Activated CD4-positive, alpha-beta T cell treated with anti-CD3 and anti-CD28 coated beads, Interleukin-2, amount 10 ng/mL, durations not matched to agents 24 days and 14 days (primary cell): ENCODE results near the gene LAMP1. TPM values are rescaled to one million over a fixed set of nuclear protein-coding genes. Genes with fewer than 3 reads are reported as not detected.
"Not testable (repeated sequence)": the region's sequence is repeated elsewhere in the genome, so short reads cannot be mapped to it uniquely, and the experiment has no call there.

Experiments used
- DNase-seq: peaks from one replicate; pipeline ENCODE4 v3.0.0; 2022
- H3K27ac Mint-ChIP-seq: one replicate; pipeline ENCODE4 v1.8.0; 2022; ENCODE audit warnings: mild to moderate bottlenecking, mixed read lengths
- H3K27me3 Mint-ChIP-seq: one replicate; pipeline ENCODE4 v1.8.0; 2022; ENCODE audit warnings: mixed read lengths
- H3K36me3 Mint-ChIP-seq: one replicate; pipeline ENCODE4 v1.8.0; 2022; ENCODE audit warnings: low read depth, mild to moderate bottlenecking, mixed read lengths
- H3K4me1 Mint-ChIP-seq: one replicate; pipeline ENCODE4 v1.8.0; 2021; ENCODE audit warnings: mixed read lengths
- H3K4me3 Mint-ChIP-seq: one replicate; pipeline ENCODE4 v1.8.0; 2022; ENCODE audit warnings: mild to moderate bottlenecking, moderate library complexity, mixed read lengths
- H3K9me3 Mint-ChIP-seq: one replicate; pipeline ENCODE4 v1.8.0; 2021; ENCODE audit warnings: mixed read lengths
- intact Hi-C: fragments of 100-400 bp; cut with micrococcal nuclease; formaldehyde crosslinking; loops from one replicate; pipeline ENCODE4 v1.15.1; 2023
- total RNA-seq: library from RNA; stranded (reverse); gene quantifications from 2 replicates; pipeline ENCODE4 v1.2.3, GENCODE V29; 2022

The LAMP1 gene
- total RNA-seq, 1 donor from 2014 or later, result 57.5 TPM

GRCh38 chr13:113347736-113348225 is 50.7 kb downstream of the LAMP1 start:
- H3K27me3 Mint-ChIP-seq, H3K4me3 Mint-ChIP-seq, intact Hi-C loops, H3K9me3 Mint-ChIP-seq, DNase-seq, H3K36me3 Mint-ChIP-seq, H3K4me1 Mint-ChIP-seq, H3K27ac Mint-ChIP-seq: not testable (repeated sequence)

GRCh38 chr13:113348591-113348990 is 51.6 kb downstream of the LAMP1 start:
- Mint-ChIP-seq H3K36me3 (peaks cover 3% of the 10 kb centered on the region), H3K27ac (no peak overlapping the region), H3K4me3 (no peak overlapping the region), H3K27me3 (no peaks in the 10 kb centered on the region), H3K4me1 (no peaks in the 10 kb centered on the region), H3K9me3 (peaks cover 5% of the 10 kb centered on the region)
- intact Hi-C loops, result no loop called here
- no peak for DNase-seq

GRCh38 chr13:113349050-113349449 is 52.0 kb downstream of the LAMP1 start:
- Mint-ChIP-seq H3K27me3 (no peaks in the 10 kb centered on the region), H3K9me3 (peaks cover 5% of the 10 kb centered on the region), H3K4me1 (no peaks in the 10 kb centered on the region), H3K27ac (no peak overlapping the region), H3K4me3 (no peak overlapping the region), H3K36me3 (peaks cover 3% of the 10 kb centered on the region)
- intact Hi-C loops, result no loop called here
- DNase-seq, result no peak

- peaks cover 5% of the 10 kb centered on the region for H3K9me3 Mint-ChIP-seq
- H3K4me3 Mint-ChIP-seq, result no peak overlapping the region
- no peak for DNase-seq
- no peak overlapping the region for H3K27ac Mint-ChIP-seq
- intact Hi-C loops, result no loop called here
- no peaks in the 10 kb centered on the region for H3K27me3 Mint-ChIP-seq
- H3K4me1 Mint-ChIP-seq, result no peaks in the 10 kb centered on the region
- H3K36me3 Mint-ChIP-seq, result peaks cover 3% of the 10 kb centered on the region
Observed at GRCh38 chr13:113349491-113349890, 52.5 kb downstream of the LAMP1 start.

- peaks cover 3% of the 10 kb centered on the region for H3K36me3 Mint-ChIP-seq
- no peaks in the 10 kb centered on the region for H3K27me3 Mint-ChIP-seq
- H3K4me1 Mint-ChIP-seq, result no peaks in the 10 kb centered on the region
- H3K4me3 Mint-ChIP-seq, result no peak overlapping the region
- intact Hi-C loops, result no loop called here
- peaks cover 1% of the 10 kb centered on the region for H3K9me3 Mint-ChIP-seq
- DNase-seq, result no peak
- H3K27ac Mint-ChIP-seq, result peak overlapping the region; percentile 45
Observed at GRCh38 chr13:113350065-113350937, 53.3 kb downstream of the LAMP1 start.

GRCh38 chr13:113350938-113351335 is 53.9 kb downstream of the LAMP1 start:
- H3K36me3 Mint-ChIP-seq, result no peaks in the 10 kb centered on the region
- no peaks in the 10 kb centered on the region for H3K27me3 Mint-ChIP-seq
- no peaks in the 10 kb centered on the region for H3K4me1 Mint-ChIP-seq
- intact Hi-C loops, result no loop called here
- no peak for DNase-seq
- no peak overlapping the region for H3K27ac Mint-ChIP-seq
- H3K4me3 Mint-ChIP-seq, result no peak overlapping the region
- H3K9me3 Mint-ChIP-seq, result no peaks in the 10 kb centered on the region

- DNase-seq, result no peak
- Mint-ChIP-seq H3K27me3 (no peaks in the 10 kb centered on the region), H3K4me3 (no peak overlapping the region), H3K27ac (no peak overlapping the region), H3K36me3 (no peaks in the 10 kb centered on the region), H3K4me1 (no peaks in the 10 kb centered on the region), H3K9me3 (no peaks in the 10 kb centered on the region)
- intact Hi-C loops, result no loop called here
Observed at GRCh38 chr13:113351514-113352026, 54.5 kb downstream of the LAMP1 start.

- Mint-ChIP-seq H3K36me3 (no peaks in the 10 kb centered on the region), H3K4me1 (no peaks in the 10 kb centered on the region), H3K27ac (no peak overlapping the region), H3K4me3 (no peak overlapping the region), H3K9me3 (no peaks in the 10 kb centered on the region), H3K27me3 (peaks cover 1% of the 10 kb centered on the region)
- no peak for DNase-seq
- intact Hi-C loops, result no loop called here
Observed at GRCh38 chr13:113353254-113353653, 56.2 kb downstream of the LAMP1 start.

- intact Hi-C loops, result no loop called here
- H3K27ac Mint-ChIP-seq, result no peak overlapping the region
- no peak for DNase-seq
- H3K27me3 Mint-ChIP-seq, result peaks cover 12% of the 10 kb centered on the region
- H3K36me3 Mint-ChIP-seq, result no peaks in the 10 kb centered on the region
- H3K4me1 Mint-ChIP-seq, result no peaks in the 10 kb centered on the region
- no peaks in the 10 kb centered on the region for H3K9me3 Mint-ChIP-seq
- H3K4me3 Mint-ChIP-seq, result no peak overlapping the region
Observed at GRCh38 chr13:113354831-113355610, 58.0 kb downstream of the LAMP1 start.

GRCh38 chr13:113355621-113356020 is 58.6 kb downstream of the LAMP1 start:
- H3K9me3 Mint-ChIP-seq, result no peaks in the 10 kb centered on the region
- intact Hi-C loops, result no loop called here
- H3K4me3 Mint-ChIP-seq, result no peak overlapping the region
- no peak overlapping the region for H3K27ac Mint-ChIP-seq
- H3K36me3 Mint-ChIP-seq, result no peaks in the 10 kb centered on the region
- no peak for DNase-seq
- H3K4me1 Mint-ChIP-seq, result no peaks in the 10 kb centered on the region
- H3K27me3 Mint-ChIP-seq, result peaks cover 15% of the 10 kb centered on the region

- Mint-ChIP-seq H3K27ac (no peak overlapping the region), H3K9me3 (no peaks in the 10 kb centered on the region), H3K4me3 (no peak overlapping the region), H3K4me1 (peaks cover 2% of the 10 kb centered on the region), H3K27me3 (peaks cover 21% of the 10 kb centered on the region), H3K36me3 (no peaks in the 10 kb centered on the region)
- DNase-seq, result no peak
- intact Hi-C loops, result no loop called here
Observed at GRCh38 chr13:113356596-113356995, 59.6 kb downstream of the LAMP1 start.

- no peaks in the 10 kb centered on the region for H3K36me3 Mint-ChIP-seq
- peaks cover 26% of the 10 kb centered on the region for H3K27me3 Mint-ChIP-seq
- H3K4me1 Mint-ChIP-seq, result peaks cover 2% of the 10 kb centered on the region
- no peaks in the 10 kb centered on the region for H3K9me3 Mint-ChIP-seq
- no peak overlapping the region for H3K4me3 Mint-ChIP-seq
- no peak overlapping the region for H3K27ac Mint-ChIP-seq
- intact Hi-C loops, result no loop called here
- DNase-seq, result no peak
Observed at GRCh38 chr13:113357529-113357928, 60.5 kb downstream of the LAMP1 start.

GRCh38 chr13:113358653-113359190 is 61.7 kb downstream of the LAMP1 start:
- H3K27me3 Mint-ChIP-seq, result peaks cover 29% of the 10 kb centered on the region
- H3K4me1 Mint-ChIP-seq, result peaks cover 2% of the 10 kb centered on the region
- H3K27ac Mint-ChIP-seq, result no peak overlapping the region
- intact Hi-C loops, result no loop called here
- no peaks in the 10 kb centered on the region for H3K9me3 Mint-ChIP-seq
- no peak for DNase-seq
- H3K4me3 Mint-ChIP-seq, result no peak overlapping the region
- no peaks in the 10 kb centered on the region for H3K36me3 Mint-ChIP-seq

GRCh38 chr13:113359571-113359970 is 62.5 kb downstream of the LAMP1 start:
- H3K9me3 Mint-ChIP-seq, result no peaks in the 10 kb centered on the region
- DNase-seq, result no peak
- H3K27ac Mint-ChIP-seq, result no peak overlapping the region
- H3K4me3 Mint-ChIP-seq, result no peak overlapping the region
- H3K27me3 Mint-ChIP-seq, result peaks cover 29% of the 10 kb centered on the region
- peaks cover 2% of the 10 kb centered on the region for H3K4me1 Mint-ChIP-seq
- no peaks in the 10 kb centered on the region for H3K36me3 Mint-ChIP-seq
- intact Hi-C loops, result no loop called here
